ENCODE results near the gene RAPSN.

The RAPSN gene

GRCh38 chr11:47387944-47388696, 60.8 kb downstream of the RAPSN start:
- no peak for DNase-seq (ENCODE audit: extremely low spot score)
- CTCF ChIA-PET: interaction anchor here (1.4 to 10.0 kb wide), 3 partner anchors 9 to 20 kb away, joined by 3 to 92 read pairs (median 5); partner anchors contain the start of gene SPI1
- POLR2A ChIA-PET: no interaction called here
- no peak for TF ChIP-seq CTCF (IDR thresholded peaks at IDR 0.05; ENCODE audit: control extremely low read depth, extremely low read depth, low read depth, missing control alignments)
